Thyroid gland (tissue), 4 donors: ENCODE data around the gene RNF123.

Source experiments
- CTCF ChIP-seq, 6 experiments: fragments of 200-600 bp in 3 of 6; fragments of 450-650 bp in 3 of 6; sonication (generic) in 3 of 6; IDR thresholded peaks; one replicate each; pipeline ENCODE4 v1.5.1; 2016 to 2019; ENCODE audit warnings: antibody characterized with exemption in 6 of 6, mild to moderate bottlenecking in 2 of 6, inconsistent platforms in 1 of 6, moderate library complexity in 1 of 6
- POLR2A ChIP-seq, 2 donors: fragments of 450-650 bp; IDR thresholded peaks; one replicate each; pipeline ENCODE4 v1.6.1; 2017; ENCODE audit warnings: antibody characterized with exemption in 2 of 2, mild to moderate bottlenecking in 2 of 2, moderate library complexity in 1 of 2

GRCh38 chr3:49727924-49728361 lies 38.6 kb downstream of the RNF123 start:
- no peak for TF ChIP-seq CTCF (IDR thresholded peaks at IDR 0.05)
- no peak for TF ChIP-seq POLR2A (IDR thresholded peaks at IDR 0.05)
